ENCODE results near the gene SLC16A14.

DNA sequence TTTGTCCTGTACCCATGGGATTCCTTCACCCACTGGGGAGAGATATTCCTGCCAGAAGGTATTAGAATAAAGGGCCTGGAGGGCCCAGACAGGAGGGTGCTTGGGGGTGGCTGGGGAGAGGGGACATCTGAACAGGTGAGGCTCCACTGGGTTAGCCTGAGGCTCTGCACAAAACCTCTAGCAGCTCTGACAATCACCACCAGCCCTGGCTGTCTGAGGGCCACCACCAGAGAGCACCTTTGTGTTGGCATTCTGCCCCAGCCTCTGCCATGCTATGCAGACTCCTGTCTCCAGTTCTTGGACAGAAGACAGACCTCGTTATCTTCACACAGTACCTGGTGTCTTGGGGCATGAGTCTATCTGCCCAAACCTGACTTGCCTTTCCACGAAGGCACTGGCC is 25.3 kb downstream of the SLC16A14 start:
- TF ChIP-seq, protein P1, sequence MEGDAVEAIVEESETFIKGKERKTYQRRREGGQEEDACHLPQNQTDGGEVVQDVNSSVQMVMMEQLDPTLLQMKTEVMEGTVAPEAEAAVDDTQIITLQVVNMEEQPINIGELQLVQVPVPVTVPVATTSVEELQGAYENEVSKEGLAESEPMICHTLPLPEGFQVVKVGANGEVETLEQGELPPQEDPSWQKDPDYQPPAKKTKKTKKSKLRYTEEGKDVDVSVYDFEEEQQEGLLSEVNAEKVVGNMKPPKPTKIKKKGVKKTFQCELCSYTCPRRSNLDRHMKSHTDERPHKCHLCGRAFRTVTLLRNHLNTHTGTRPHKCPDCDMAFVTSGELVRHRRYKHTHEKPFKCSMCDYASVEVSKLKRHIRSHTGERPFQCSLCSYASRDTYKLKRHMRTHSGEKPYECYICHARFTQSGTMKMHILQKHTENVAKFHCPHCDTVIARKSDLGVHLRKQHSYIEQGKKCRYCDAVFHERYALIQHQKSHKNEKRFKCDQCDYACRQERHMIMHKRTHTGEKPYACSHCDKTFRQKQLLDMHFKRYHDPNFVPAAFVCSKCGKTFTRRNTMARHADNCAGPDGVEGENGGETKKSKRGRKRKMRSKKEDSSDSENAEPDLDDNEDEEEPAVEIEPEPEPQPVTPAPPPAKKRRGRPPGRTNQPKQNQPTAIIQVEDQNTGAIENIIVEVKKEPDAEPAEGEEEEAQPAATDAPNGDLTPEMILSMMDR (IDR thresholded peaks at IDR 0.05): no peak
- TF ChIP-seq POLR2A (IDR thresholded peaks at IDR 0.05): no peak
- TF ChIP-seq EP300 (IDR thresholded peaks at IDR 0.05): no peak

Measured in gastroesophageal sphincter (tissue), 3 donors.